ENCODE results near the gene DCC. TPM values are rescaled to one million over a fixed set of nuclear protein-coding genes. Genes with fewer than 3 reads are reported as not detected.

Gene DCC
- total and polyA plus RNA-seq, 11 donors, result 0.02 TPM; not detected in 10

GRCh38 chr18:52523566-52523965, 183.6 kb downstream of the DCC start:
- DNase-seq (no peak), ATAC-seq (no peak)
- H3K4me3 ChIP-seq, result no peak overlapping the region
- no peaks in the 10 kb centered on the region for H3K27me3 ChIP-seq
- intact Hi-C loops (cut with DNase I), result no loop called here
- H3K9me3 ChIP-seq, result no peaks in the 10 kb centered on the region
- H3K27ac ChIP-seq, result no peak overlapping the region
- no peaks in the 10 kb centered on the region for H3K36me3 ChIP-seq
- WGBS, 4 donors, result 48 to 60% (median 56%) methylated on average over 1 of the region's 1 CpG
- H3K4me1 ChIP-seq, result no peaks in the 10 kb centered on the region
- no peak for TF ChIP-seq CTCF (IDR thresholded peaks at IDR 0.05)
- TF ChIP-seq POLR2A (IDR thresholded peaks at IDR 0.05), result no peak

- Histone ChIP-seq H3K27ac (no peak overlapping the region), H3K27me3 (no peaks in the 10 kb centered on the region), H3K36me3 (no peaks in the 10 kb centered on the region), H3K4me3 (no peak overlapping the region), H3K9me3 (no peaks in the 10 kb centered on the region), H3K4me1 (no peaks in the 10 kb centered on the region)
- DNase-seq (no peak), ATAC-seq (no peak)
- 82 to 89% (median 87%) methylated on average over 2 of the region's 2 CpGs for WGBS, 4 donors
- TF ChIP-seq POLR2A (IDR thresholded peaks at IDR 0.05) (no peak), CTCF (IDR thresholded peaks at IDR 0.05) (no peak)
- intact Hi-C loops (cut with DNase I), result no loop called here
Observed at GRCh38 chr18:52531836-52532235, 191.8 kb downstream of the DCC start.

GRCh38 chr18:52536039-52536438, 196.0 kb downstream of the DCC start:
- intact Hi-C loops (cut with DNase I), result no loop called here
- no peaks in the 10 kb centered on the region for H3K9me3 ChIP-seq
- DNase-seq (no peak), ATAC-seq (no peak)
- TF ChIP-seq POLR2A (IDR thresholded peaks at IDR 0.05) (no peak), CTCF (IDR thresholded peaks at IDR 0.05) (no peak)
- no peak overlapping the region for H3K4me3 ChIP-seq
- no peaks in the 10 kb centered on the region for H3K4me1 ChIP-seq
- H3K27me3 ChIP-seq, result no peaks in the 10 kb centered on the region
- no peak overlapping the region for H3K27ac ChIP-seq
- 65 to 69% (median 67%) methylated on average over 6 of the region's 6 CpGs for WGBS, 4 donors
- no peaks in the 10 kb centered on the region for H3K36me3 ChIP-seq

- Histone ChIP-seq H3K27me3 (no peaks in the 10 kb centered on the region), H3K4me3 (no peak overlapping the region), H3K9me3 (no peaks in the 10 kb centered on the region), H3K27ac (no peak overlapping the region), H3K36me3 (no peaks in the 10 kb centered on the region), H3K4me1 (no peaks in the 10 kb centered on the region)
- DNase-seq, result no peak
- no peak for ATAC-seq
- WGBS, 4 donors, result 63 to 79% (median 74%) methylated on average over 1 of the region's 1 CpG
- intact Hi-C loops (cut with DNase I), result no loop called here
- no peak for TF ChIP-seq CTCF (IDR thresholded peaks at IDR 0.05)
- no peak for TF ChIP-seq POLR2A (IDR thresholded peaks at IDR 0.05)
Observed at GRCh38 chr18:52537261-52537660, 197.3 kb downstream of the DCC start.
